Fibroblast of the aortic adventitia (primary cell): Measurements from ENCODE around the gene SPAM1. TPM values are rescaled to one million over a fixed set of nuclear protein-coding genes. Genes with fewer than 3 reads are reported as not detected.
A peak's percentile ranks its signal among the peaks of the same experiment; 100 is the strongest.

Experiments
- DNase-seq: peaks from one replicate; pipeline ENCODE4 v3.0.0-alpha.2; 2010; ENCODE audit warnings: low read depth
- H3K4me3 ChIP-seq: 2 replicates; pipeline ENCODE4 v1.5.1; 2011; ENCODE audit warnings: low read depth, mild to moderate bottlenecking, control low read depth, low read length, moderate library complexity
- CTCF ChIP-seq: IDR thresholded peaks from 2 replicates; pipeline ENCODE4 v1.5.1; 2011; ENCODE audit warnings: mild to moderate bottlenecking, low read length, control low read depth, inconsistent platforms; ENCODE audit not compliant: insufficient read depth
- total RNA-seq: library from RNA; depleted of rRNA; stranded (reverse); fragments of >200 nt; gene quantifications from 2 replicates; pipeline ENCODE4 v1.2.3, GENCODE V29; 2012; ENCODE audit warnings: low replicate concordance

The SPAM1 gene
- total RNA-seq, 1 donor: not detected

GRCh38 chr7:123901101-123901500 lies 23.9 kb upstream of the SPAM1 start:
- no peak for TF ChIP-seq CTCF

GRCh38 chr7:123905714-123906113 lies 19.3 kb upstream of the SPAM1 start:
- no peak for TF ChIP-seq CTCF
- H3K4me3 ChIP-seq: no peak overlapping the region

More at GRCh38 chr7:123901101-123901500, 23.9 kb upstream of the SPAM1 start:
- no peak overlapping the region for H3K4me3 ChIP-seq
- DNase-seq: no peak

GRCh38 chr7:123916240-123916724 lies 8.8 kb upstream of the SPAM1 start:
- peak; percentile 21 for DNase-seq
- no peak overlapping the region for H3K4me3 ChIP-seq
- no peak for TF ChIP-seq CTCF

More at GRCh38 chr7:123905714-123906113, 19.3 kb upstream of the SPAM1 start:
- no peak for DNase-seq

- TF ChIP-seq CTCF: no peak
- H3K4me3 ChIP-seq: no peak overlapping the region
- DNase-seq: no peak
These were observed 7.2 kb upstream of the SPAM1 start for GRCh38 chr7:123917878-123918277.

- TF ChIP-seq CTCF: no peak
- no peak for DNase-seq
- H3K4me3 ChIP-seq: no peak overlapping the region
These were observed 6.7 kb upstream of the SPAM1 start for GRCh38 chr7:123918309-123918708.

GRCh38 chr7:123923599-123923998 lies 1.4 kb upstream of the SPAM1 start:
- no peak for TF ChIP-seq CTCF
- DNase-seq: no peak
- H3K4me3 ChIP-seq: no peak overlapping the region

- DNase-seq: no peak
- H3K4me3 ChIP-seq: no peak overlapping the region
- TF ChIP-seq CTCF: no peak
These were observed 4.1 kb downstream of the SPAM1 start for GRCh38 chr7:123929107-123929506.
